Measurements from ENCODE around the gene ARPP19. TPM values are rescaled to one million over a fixed set of nuclear protein-coding genes. Genes with fewer than 3 reads are reported as not detected.

Gene ARPP19
- total RNA-seq, 1 experiment from 2014 or later: 163 TPM

DNA sequence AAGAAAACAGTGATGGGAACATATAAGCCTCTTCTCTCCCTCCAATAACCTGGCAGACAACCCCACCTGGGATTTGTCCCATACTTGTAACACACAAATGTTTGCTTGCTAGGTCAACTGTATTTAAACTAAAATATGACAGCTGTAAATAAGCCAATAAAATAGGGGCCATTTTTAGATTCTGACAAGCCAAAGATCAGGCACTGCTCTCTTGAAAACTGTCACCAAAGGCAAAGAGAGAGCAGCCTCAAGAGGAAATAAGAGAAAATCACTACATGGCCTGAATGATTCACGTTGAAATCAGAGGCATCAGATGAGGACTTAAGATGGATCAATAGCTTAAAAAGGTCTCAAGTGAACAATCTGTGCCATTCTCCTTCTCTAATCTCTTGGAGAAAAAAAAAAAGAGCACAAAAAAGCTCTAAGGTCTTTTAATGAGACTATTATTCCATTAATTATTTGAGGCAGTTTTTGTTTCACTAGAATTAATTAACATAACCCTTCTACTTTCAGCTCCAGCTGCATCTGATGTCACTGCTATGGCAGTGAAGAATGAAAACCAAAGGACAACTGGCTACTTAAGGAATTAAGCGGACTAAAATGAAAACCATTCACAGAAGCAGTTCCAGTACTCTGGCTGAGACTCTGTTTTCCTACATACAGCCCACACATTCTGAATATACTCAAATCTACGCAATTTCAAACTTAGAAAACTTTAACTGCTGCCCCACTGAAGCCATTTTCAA, 59.2 kb downstream of the ARPP19 start:
- ATAC-seq: no peak
- Histone ChIP-seq H3K36me3 (ENCODE audit: control insufficient read depth in 1 of 2, insufficient read depth in 2 of 2, low read length in 2 of 2) (no peaks in the 10 kb centered on the region), H3K27ac (ENCODE audit: low read depth, low read length) (no peak overlapping the region), H3K9me3 (ENCODE audit: control insufficient read depth in 1 of 2, insufficient read depth in 1 of 2, low read depth in 1 of 2, low read length in 2 of 2) (no peaks in the 10 kb centered on the region), H3K9me2 (ENCODE audit: insufficient read depth) (no peaks in the 10 kb centered on the region), H3K4me1 (ENCODE audit: control insufficient read depth in 1 of 2, insufficient read depth in 2 of 2, low read length in 2 of 2) (no peaks in the 10 kb centered on the region), H2AFZ (ENCODE audit: low read depth, low read length, poor library complexity, severe bottlenecking) (no peak overlapping the region), H3K9ac (ENCODE audit: low read length) (no peak overlapping the region), H3K79me2 (ENCODE audit: insufficient read depth, low read length) (no peaks in the 10 kb centered on the region; the same call in 1 of the 2 replicates), H3K27me3 (ENCODE audit: insufficient read depth, low read length) (no peaks in the 10 kb centered on the region), H3K4me2 (ENCODE audit: low read length) (no peak overlapping the region), H3K4me3 (replicated peaks in 1 of 2; ENCODE audit: low read depth in 1 of 2, low read length in 2 of 2) (no peak overlapping the region), H4K20me1 (ENCODE audit: insufficient read depth) (no peaks in the 10 kb centered on the region)
- intact Hi-C loops (cut with micrococcal nuclease): no loop called here
- BruUV-seq (replicated peaks): no TSS peak
- DNase-seq (ENCODE audit: low read depth, low spot score): no peak
- ChIA-PET CTCF (no interaction called here), RAD21 (ENCODE audit: low non-redundant PET in 1 of 2, low total read pairs in 2 of 2, uncharacterized antibody in 2 of 2, unreplicated experiment in 2 of 2) (no interaction called here), POLR2A (no interaction called here)
- TF ChIP-seq ELF1 (IDR thresholded peaks at IDR 0.05; ENCODE audit: borderline replicate concordance, low read depth) (no peak), SRF (IDR thresholded peaks at IDR 0.05; ENCODE audit: low read depth) (no peak), SIN3A (IDR thresholded peaks at IDR 0.05; ENCODE audit: low read depth) (no peak), TCF7L2 (IDR thresholded peaks at IDR 0.05; ENCODE audit: borderline replicate concordance, extremely low read depth, insufficient read depth, insufficient read length) (no peak), ZNF274 (IDR thresholded peaks at IDR 0.05; ENCODE audit: low read depth, low read length) (no peak), FOSL1 (IDR thresholded peaks at IDR 0.05; ENCODE audit: low read depth) (no peak), RAD21 (IDR thresholded peaks at IDR 0.05; ENCODE audit: low read depth) (no peak), SP1 (IDR thresholded peaks at IDR 0.05; ENCODE audit: low read depth) (no peak), POLR2A (IDR thresholded peaks at IDR 0.05; ENCODE audit: borderline replicate concordance, extremely low read depth, insufficient read depth, insufficient read length) (no peak)
- TF ChIP-seq, protein P1, sequence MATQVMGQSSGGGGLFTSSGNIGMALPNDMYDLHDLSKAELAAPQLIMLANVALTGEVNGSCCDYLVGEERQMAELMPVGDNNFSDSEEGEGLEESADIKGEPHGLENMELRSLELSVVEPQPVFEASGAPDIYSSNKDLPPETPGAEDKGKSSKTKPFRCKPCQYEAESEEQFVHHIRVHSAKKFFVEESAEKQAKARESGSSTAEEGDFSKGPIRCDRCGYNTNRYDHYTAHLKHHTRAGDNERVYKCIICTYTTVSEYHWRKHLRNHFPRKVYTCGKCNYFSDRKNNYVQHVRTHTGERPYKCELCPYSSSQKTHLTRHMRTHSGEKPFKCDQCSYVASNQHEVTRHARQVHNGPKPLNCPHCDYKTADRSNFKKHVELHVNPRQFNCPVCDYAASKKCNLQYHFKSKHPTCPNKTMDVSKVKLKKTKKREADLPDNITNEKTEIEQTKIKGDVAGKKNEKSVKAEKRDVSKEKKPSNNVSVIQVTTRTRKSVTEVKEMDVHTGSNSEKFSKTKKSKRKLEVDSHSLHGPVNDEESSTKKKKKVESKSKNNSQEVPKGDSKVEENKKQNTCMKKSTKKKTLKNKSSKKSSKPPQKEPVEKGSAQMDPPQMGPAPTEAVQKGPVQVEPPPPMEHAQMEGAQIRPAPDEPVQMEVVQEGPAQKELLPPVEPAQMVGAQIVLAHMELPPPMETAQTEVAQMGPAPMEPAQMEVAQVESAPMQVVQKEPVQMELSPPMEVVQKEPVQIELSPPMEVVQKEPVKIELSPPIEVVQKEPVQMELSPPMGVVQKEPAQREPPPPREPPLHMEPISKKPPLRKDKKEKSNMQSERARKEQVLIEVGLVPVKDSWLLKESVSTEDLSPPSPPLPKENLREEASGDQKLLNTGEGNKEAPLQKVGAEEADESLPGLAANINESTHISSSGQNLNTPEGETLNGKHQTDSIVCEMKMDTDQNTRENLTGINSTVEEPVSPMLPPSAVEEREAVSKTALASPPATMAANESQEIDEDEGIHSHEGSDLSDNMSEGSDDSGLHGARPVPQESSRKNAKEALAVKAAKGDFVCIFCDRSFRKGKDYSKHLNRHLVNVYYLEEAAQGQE (IDR thresholded peaks at IDR 0.05; ENCODE audit: low read depth): no peak
- TF ChIP-seq, protein P2, sequence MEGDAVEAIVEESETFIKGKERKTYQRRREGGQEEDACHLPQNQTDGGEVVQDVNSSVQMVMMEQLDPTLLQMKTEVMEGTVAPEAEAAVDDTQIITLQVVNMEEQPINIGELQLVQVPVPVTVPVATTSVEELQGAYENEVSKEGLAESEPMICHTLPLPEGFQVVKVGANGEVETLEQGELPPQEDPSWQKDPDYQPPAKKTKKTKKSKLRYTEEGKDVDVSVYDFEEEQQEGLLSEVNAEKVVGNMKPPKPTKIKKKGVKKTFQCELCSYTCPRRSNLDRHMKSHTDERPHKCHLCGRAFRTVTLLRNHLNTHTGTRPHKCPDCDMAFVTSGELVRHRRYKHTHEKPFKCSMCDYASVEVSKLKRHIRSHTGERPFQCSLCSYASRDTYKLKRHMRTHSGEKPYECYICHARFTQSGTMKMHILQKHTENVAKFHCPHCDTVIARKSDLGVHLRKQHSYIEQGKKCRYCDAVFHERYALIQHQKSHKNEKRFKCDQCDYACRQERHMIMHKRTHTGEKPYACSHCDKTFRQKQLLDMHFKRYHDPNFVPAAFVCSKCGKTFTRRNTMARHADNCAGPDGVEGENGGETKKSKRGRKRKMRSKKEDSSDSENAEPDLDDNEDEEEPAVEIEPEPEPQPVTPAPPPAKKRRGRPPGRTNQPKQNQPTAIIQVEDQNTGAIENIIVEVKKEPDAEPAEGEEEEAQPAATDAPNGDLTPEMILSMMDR (IDR thresholded peaks at IDR 0.05 in 2 of 3, conservative IDR thresholded peaks at IDR 0.05 in 1 of 3; ENCODE audit: borderline replicate concordance in 1 of 3, insufficient read depth in 1 of 3, low read depth in 2 of 3, low read length in 2 of 3): no peak
- TF ChIP-seq, protein P3, sequence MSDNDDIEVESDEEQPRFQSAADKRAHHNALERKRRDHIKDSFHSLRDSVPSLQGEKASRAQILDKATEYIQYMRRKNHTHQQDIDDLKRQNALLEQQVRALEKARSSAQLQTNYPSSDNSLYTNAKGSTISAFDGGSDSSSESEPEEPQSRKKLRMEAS (IDR thresholded peaks at IDR 0.05): no peak
- TF ChIP-seq, protein P4, sequence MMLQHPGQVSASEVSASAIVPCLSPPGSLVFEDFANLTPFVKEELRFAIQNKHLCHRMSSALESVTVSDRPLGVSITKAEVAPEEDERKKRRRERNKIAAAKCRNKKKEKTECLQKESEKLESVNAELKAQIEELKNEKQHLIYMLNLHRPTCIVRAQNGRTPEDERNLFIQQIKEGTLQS (IDR thresholded peaks at IDR 0.05): no peak
- TF ChIP-seq, protein P5, sequence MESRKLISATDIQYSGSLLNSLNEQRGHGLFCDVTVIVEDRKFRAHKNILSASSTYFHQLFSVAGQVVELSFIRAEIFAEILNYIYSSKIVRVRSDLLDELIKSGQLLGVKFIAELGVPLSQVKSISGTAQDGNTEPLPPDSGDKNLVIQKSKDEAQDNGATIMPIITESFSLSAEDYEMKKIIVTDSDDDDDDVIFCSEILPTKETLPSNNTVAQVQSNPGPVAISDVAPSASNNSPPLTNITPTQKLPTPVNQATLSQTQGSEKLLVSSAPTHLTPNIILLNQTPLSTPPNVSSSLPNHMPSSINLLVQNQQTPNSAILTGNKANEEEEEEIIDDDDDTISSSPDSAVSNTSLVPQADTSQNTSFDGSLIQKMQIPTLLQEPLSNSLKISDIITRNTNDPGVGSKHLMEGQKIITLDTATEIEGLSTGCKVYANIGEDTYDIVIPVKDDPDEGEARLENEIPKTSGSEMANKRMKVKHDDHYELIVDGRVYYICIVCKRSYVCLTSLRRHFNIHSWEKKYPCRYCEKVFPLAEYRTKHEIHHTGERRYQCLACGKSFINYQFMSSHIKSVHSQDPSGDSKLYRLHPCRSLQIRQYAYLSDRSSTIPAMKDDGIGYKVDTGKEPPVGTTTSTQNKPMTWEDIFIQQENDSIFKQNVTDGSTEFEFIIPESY (IDR thresholded peaks at IDR 0.05; ENCODE audit: extremely low read depth, insufficient replicate concordance, low read length): no peak

Measured in HCT116 (cell line).